Measurements from ENCODE around the gene HSD17B13.

The HSD17B13 gene

GRCh38 chr4:87305562-87305961, 17.1 kb downstream of the HSD17B13 start:
- H2AFZ ChIP-seq (ENCODE audit: insufficient read depth, low read length, poor library complexity): no peak overlapping the region
- no peak overlapping the region for H3K23ac ChIP-seq (ENCODE audit: low read length)
- no peak overlapping the region for H3K4me2 ChIP-seq (ENCODE audit: low read length)
- H2BK12ac ChIP-seq (ENCODE audit: low read length): no peak overlapping the region
- H2AK5ac ChIP-seq (ENCODE audit: low read length): no peak overlapping the region
- H3K79me2 ChIP-seq (ENCODE audit: control insufficient read depth, insufficient read depth, low read length, poor library complexity): no peaks in the 10 kb centered on the region
- H3K27ac ChIP-seq (ENCODE audit: low read depth, low read length): no peak overlapping the region
- H4K91ac ChIP-seq (ENCODE audit: low read depth, low read length): no peak overlapping the region
- DNase-seq: no peak
- H3K79me1 ChIP-seq (ENCODE audit: low read length): no peaks in the 10 kb centered on the region
- H3K4me1 ChIP-seq (ENCODE audit: control insufficient read depth in 1 of 2, insufficient read depth in 2 of 2, low read length in 2 of 2): no peaks in the 10 kb centered on the region
- H3K4me3 ChIP-seq (ENCODE audit: low read depth, low read length): no peak overlapping the region
- H3K4ac ChIP-seq (ENCODE audit: low read depth, low read length): no peak overlapping the region
- H3K9ac ChIP-seq (ENCODE audit: low read length): no peak overlapping the region
- H4K8ac ChIP-seq (ENCODE audit: low read depth, low read length): no peak overlapping the region
- no peak overlapping the region for H3K18ac ChIP-seq (ENCODE audit: low read length)
- no peak overlapping the region for H4K12ac ChIP-seq (ENCODE audit: low read depth, low read length)
- no peak overlapping the region for H2BK120ac ChIP-seq (ENCODE audit: insufficient read depth, low read length, poor library complexity)
- no CpG with 5 or more reads among the region's 7 CpGs for WGBS (ENCODE audit: extremely low coverage, insufficient coverage, insufficient read length)
- H2BK5ac ChIP-seq (ENCODE audit: low read depth, low read length, poor library complexity): no peak overlapping the region
- no peaks in the 10 kb centered on the region for H3K27me3 ChIP-seq (ENCODE audit: insufficient read depth, low read length)
- H3K9me3 ChIP-seq (ENCODE audit: insufficient read depth, low read depth, low read length): no peaks in the 10 kb centered on the region
- H3K36me3 ChIP-seq (ENCODE audit: control insufficient read depth in 1 of 2, insufficient read depth in 2 of 2, low read length in 2 of 2): no peaks in the 10 kb centered on the region
- no peak overlapping the region for H3K14ac ChIP-seq (ENCODE audit: low read length)

- no peak overlapping the region for H4K8ac ChIP-seq (ENCODE audit: low read depth, low read length)
- H3K79me2 ChIP-seq (ENCODE audit: control insufficient read depth, insufficient read depth, low read length, poor library complexity): no peaks in the 10 kb centered on the region
- no peak overlapping the region for H4K12ac ChIP-seq (ENCODE audit: low read depth, low read length)
- H2AFZ ChIP-seq (ENCODE audit: insufficient read depth, low read length, poor library complexity): no peak overlapping the region
- no peak overlapping the region for H3K23ac ChIP-seq (ENCODE audit: low read length)
- H3K4ac ChIP-seq (ENCODE audit: low read depth, low read length): no peak overlapping the region
- no peaks in the 10 kb centered on the region for H3K9me3 ChIP-seq (ENCODE audit: insufficient read depth, low read depth, low read length)
- H3K36me3 ChIP-seq (ENCODE audit: control insufficient read depth in 1 of 2, insufficient read depth in 2 of 2, low read length in 2 of 2): no peaks in the 10 kb centered on the region
- no peak overlapping the region for H3K14ac ChIP-seq (ENCODE audit: low read length)
- no peak overlapping the region for H3K4me2 ChIP-seq (ENCODE audit: low read length)
- no peak overlapping the region for H3K27ac ChIP-seq (ENCODE audit: low read depth, low read length)
- no CpG with 5 or more reads among the region's 10 CpGs for whole genome bisulfite sequencing (ENCODE audit: extremely low coverage, insufficient coverage, insufficient read length)
- no peak for DNase-seq
- no peaks in the 10 kb centered on the region for H3K79me1 ChIP-seq (ENCODE audit: low read length)
- H2BK12ac ChIP-seq (ENCODE audit: low read length): no peak overlapping the region
- H3K18ac ChIP-seq (ENCODE audit: low read length): no peak overlapping the region
- no peak overlapping the region for H4K91ac ChIP-seq (ENCODE audit: low read depth, low read length)
- H3K4me1 ChIP-seq (ENCODE audit: control insufficient read depth in 1 of 2, insufficient read depth in 2 of 2, low read length in 2 of 2): no peaks in the 10 kb centered on the region
- no peak overlapping the region for H2AK5ac ChIP-seq (ENCODE audit: low read length)
- H2BK5ac ChIP-seq (ENCODE audit: low read depth, low read length, poor library complexity): no peak overlapping the region
- no peaks in the 10 kb centered on the region for H3K27me3 ChIP-seq (ENCODE audit: insufficient read depth, low read length)
- no peak overlapping the region for H3K4me3 ChIP-seq (ENCODE audit: low read depth, low read length)
- no peak overlapping the region for H3K9ac ChIP-seq (ENCODE audit: low read length)
- H2BK120ac ChIP-seq (ENCODE audit: insufficient read depth, low read length, poor library complexity): no peak overlapping the region
These were observed 17.8 kb downstream of the HSD17B13 start for GRCh38 chr4:87304745-87305432.

DNA sequence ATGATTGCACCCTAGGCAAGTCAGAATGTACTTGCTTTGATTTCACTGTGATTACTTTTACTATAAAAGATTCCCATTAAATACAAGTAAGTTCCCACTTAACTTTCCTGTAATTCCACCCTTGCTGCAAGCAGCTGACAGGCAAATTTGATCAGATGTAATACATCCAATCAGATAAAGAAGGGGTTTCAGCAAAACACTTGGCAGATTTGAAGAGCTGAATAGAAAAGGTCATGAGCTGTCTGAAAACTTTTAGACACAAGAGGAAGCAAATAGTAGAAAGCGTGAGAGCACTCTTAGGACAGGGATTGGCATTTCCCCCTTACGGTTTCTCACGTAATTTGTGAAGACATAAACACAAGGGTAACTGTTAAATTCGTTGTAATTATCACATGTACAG, 22.8 kb downstream of the HSD17B13 start:
- Histone ChIP-seq H2AFZ (ENCODE audit: insufficient read depth, low read length, poor library complexity) (no peak overlapping the region), H3K79me1 (ENCODE audit: low read length) (no peaks in the 10 kb centered on the region)
- WGBS (ENCODE audit: extremely low coverage, insufficient coverage, insufficient read length): no CpG with 5 or more reads among the region's 4 CpGs

GRCh38 chr4:87298362-87298761, 24.3 kb downstream of the HSD17B13 start:
- Histone ChIP-seq H3K9ac (ENCODE audit: low read length) (no peak overlapping the region), H2AK5ac (ENCODE audit: low read length) (no peak overlapping the region), H3K79me1 (ENCODE audit: low read length) (no peaks in the 10 kb centered on the region), H3K27me3 (ENCODE audit: insufficient read depth, low read length) (no peaks in the 10 kb centered on the region), H3K4me1 (ENCODE audit: control insufficient read depth in 1 of 2, insufficient read depth in 2 of 2, low read length in 2 of 2) (no peaks in the 10 kb centered on the region), H2BK12ac (ENCODE audit: low read length) (no peak overlapping the region), H3K36me3 (ENCODE audit: control insufficient read depth in 1 of 2, insufficient read depth in 2 of 2, low read length in 2 of 2) (no peaks in the 10 kb centered on the region), H3K27ac (ENCODE audit: low read depth, low read length) (no peak overlapping the region), H4K91ac (ENCODE audit: low read depth, low read length) (no peak overlapping the region), H3K4me2 (ENCODE audit: low read length) (no peak overlapping the region), H3K23ac (ENCODE audit: low read length) (no peak overlapping the region), H4K8ac (ENCODE audit: low read depth, low read length) (no peak overlapping the region), H3K4me3 (ENCODE audit: low read depth, low read length) (no peak overlapping the region), H2BK120ac (ENCODE audit: insufficient read depth, low read length, poor library complexity) (no peak overlapping the region), H2AFZ (ENCODE audit: insufficient read depth, low read length, poor library complexity) (no peak overlapping the region), H3K18ac (ENCODE audit: low read length) (no peak overlapping the region), H4K12ac (ENCODE audit: low read depth, low read length) (no peak overlapping the region), H3K79me2 (ENCODE audit: control insufficient read depth, insufficient read depth, low read length, poor library complexity) (no peaks in the 10 kb centered on the region), H2BK5ac (ENCODE audit: low read depth, low read length, poor library complexity) (no peak overlapping the region), H3K4ac (ENCODE audit: low read depth, low read length) (no peak overlapping the region), H3K14ac (ENCODE audit: low read length) (no peak overlapping the region), H3K9me3 (ENCODE audit: insufficient read depth, low read depth, low read length) (peaks cover 1% of the 10 kb centered on the region)
- DNase-seq: no peak
- no CpG with 5 or more reads among the region's 2 CpGs for WGBS (ENCODE audit: extremely low coverage, insufficient coverage, insufficient read length)

More for the DNA sequence above, 22.8 kb downstream of the HSD17B13 start:
- H3K18ac ChIP-seq (ENCODE audit: low read length): no peak overlapping the region
- H3K9ac ChIP-seq (ENCODE audit: low read length): no peak overlapping the region
- no peak overlapping the region for H4K12ac ChIP-seq (ENCODE audit: low read depth, low read length)
- no peak overlapping the region for H3K27ac ChIP-seq (ENCODE audit: low read depth, low read length)
- no peak overlapping the region for H4K8ac ChIP-seq (ENCODE audit: low read depth, low read length)
- H3K27me3 ChIP-seq (ENCODE audit: insufficient read depth, low read length): no peaks in the 10 kb centered on the region
- H3K4ac ChIP-seq (ENCODE audit: low read depth, low read length): no peak overlapping the region
- H3K4me3 ChIP-seq (ENCODE audit: low read depth, low read length): no peak overlapping the region
- H3K23ac ChIP-seq (ENCODE audit: low read length): no peak overlapping the region
- H3K36me3 ChIP-seq (ENCODE audit: control insufficient read depth in 1 of 2, insufficient read depth in 2 of 2, low read length in 2 of 2): no peaks in the 10 kb centered on the region
- DNase-seq: no peak
- no peak overlapping the region for H2BK12ac ChIP-seq (ENCODE audit: low read length)
- no peak overlapping the region for H2BK120ac ChIP-seq (ENCODE audit: insufficient read depth, low read length, poor library complexity)
- H3K4me2 ChIP-seq (ENCODE audit: low read length): no peak overlapping the region
- no peak overlapping the region for H3K14ac ChIP-seq (ENCODE audit: low read length)
- H2BK5ac ChIP-seq (ENCODE audit: low read depth, low read length, poor library complexity): no peak overlapping the region
- H3K79me2 ChIP-seq (ENCODE audit: control insufficient read depth, insufficient read depth, low read length, poor library complexity): no peaks in the 10 kb centered on the region
- H4K91ac ChIP-seq (ENCODE audit: low read depth, low read length): no peak overlapping the region
- no peak overlapping the region for H2AK5ac ChIP-seq (ENCODE audit: low read length)
- peaks cover 1% of the 10 kb centered on the region for H3K9me3 ChIP-seq (ENCODE audit: insufficient read depth, low read depth, low read length)
- H3K4me1 ChIP-seq (ENCODE audit: control insufficient read depth in 1 of 2, insufficient read depth in 2 of 2, low read length in 2 of 2): no peaks in the 10 kb centered on the region

All from trophoblast cell (in vitro differentiated cells and primary cell).